ENCODE data around the gene OSBPL8.
A peak's percentile ranks its signal among the peaks of the same experiment; 100 is the strongest.

The OSBPL8 gene

GRCh38 chr12:76420222-76420621 lies 139.3 kb downstream of the OSBPL8 start:
- peaks cover 14% of the 10 kb centered on the region for H3K36me3 Mint-ChIP-seq (ENCODE audit: low read depth)
- H3K9me3 Mint-ChIP-seq = peaks cover 9% of the 10 kb centered on the region
- H3K4me1 Mint-ChIP-seq (ENCODE audit: low read depth) = peaks cover 13% of the 10 kb centered on the region
- H3K27ac Mint-ChIP-seq = no peak overlapping the region
- no peaks in the 10 kb centered on the region for H3K27me3 Mint-ChIP-seq (ENCODE audit: low read depth)
- H3K4me3 Mint-ChIP-seq = no peak overlapping the region

GRCh38 chr12:76417116-76417515 lies 142.5 kb downstream of the OSBPL8 start:
- Mint-ChIP-seq H3K4me3 (peak overlapping the region; percentile 12), H3K27me3 (ENCODE audit: low read depth) (no peaks in the 10 kb centered on the region), H3K36me3 (ENCODE audit: low read depth) (peaks cover 11% of the 10 kb centered on the region), H3K27ac (peak overlapping the region; percentile 17), H3K9me3 (no peaks in the 10 kb centered on the region), H3K4me1 (ENCODE audit: low read depth) (peaks cover 16% of the 10 kb centered on the region)

GRCh38 chr12:76413121-76413520 lies 146.4 kb downstream of the OSBPL8 start:
- no peak overlapping the region for H3K4me3 Mint-ChIP-seq
- H3K9me3 Mint-ChIP-seq = no peaks in the 10 kb centered on the region
- H3K27me3 Mint-ChIP-seq (ENCODE audit: low read depth) = no peaks in the 10 kb centered on the region
- peaks cover 20% of the 10 kb centered on the region for H3K4me1 Mint-ChIP-seq (ENCODE audit: low read depth)
- H3K36me3 Mint-ChIP-seq (ENCODE audit: low read depth) = peaks cover 7% of the 10 kb centered on the region
- H3K27ac Mint-ChIP-seq = no peak overlapping the region

- Mint-ChIP-seq H3K27me3 (ENCODE audit: low read depth) (no peaks in the 10 kb centered on the region), H3K36me3 (ENCODE audit: low read depth) (peaks cover 3% of the 10 kb centered on the region), H3K4me3 (no peak overlapping the region), H3K9me3 (no peaks in the 10 kb centered on the region), H3K27ac (no peak overlapping the region), H3K4me1 (ENCODE audit: low read depth) (peaks cover 9% of the 10 kb centered on the region)
Observed at GRCh38 chr12:76410781-76411180, 148.8 kb downstream of the OSBPL8 start.

GRCh38 chr12:76410371-76410770 lies 149.2 kb downstream of the OSBPL8 start:
- peaks cover 4% of the 10 kb centered on the region for H3K36me3 Mint-ChIP-seq (ENCODE audit: low read depth)
- H3K4me3 Mint-ChIP-seq = no peak overlapping the region
- H3K4me1 Mint-ChIP-seq (ENCODE audit: low read depth) = peaks cover 9% of the 10 kb centered on the region
- no peaks in the 10 kb centered on the region for H3K27me3 Mint-ChIP-seq (ENCODE audit: low read depth)
- no peaks in the 10 kb centered on the region for H3K9me3 Mint-ChIP-seq
- no peak overlapping the region for H3K27ac Mint-ChIP-seq

GRCh38 chr12:76409074-76409473 lies 150.5 kb downstream of the OSBPL8 start:
- Mint-ChIP-seq H3K36me3 (ENCODE audit: low read depth) (peaks cover 4% of the 10 kb centered on the region), H3K9me3 (no peaks in the 10 kb centered on the region), H3K4me3 (no peak overlapping the region), H3K27ac (no peak overlapping the region), H3K27me3 (ENCODE audit: low read depth) (no peaks in the 10 kb centered on the region), H3K4me1 (ENCODE audit: low read depth) (peaks cover 9% of the 10 kb centered on the region)

- H3K4me1 Mint-ChIP-seq (ENCODE audit: low read depth) = peaks cover 6% of the 10 kb centered on the region
Observed at GRCh38 chr12:76407710-76408109, 151.9 kb downstream of the OSBPL8 start.

GRCh38 chr12:76402259-76402658 lies 157.3 kb downstream of the OSBPL8 start:
- Mint-ChIP-seq H3K27me3 (ENCODE audit: low read depth) (no peaks in the 10 kb centered on the region), H3K4me1 (ENCODE audit: low read depth) (no peaks in the 10 kb centered on the region), H3K36me3 (ENCODE audit: low read depth) (peaks cover 12% of the 10 kb centered on the region), H3K27ac (no peak overlapping the region), H3K4me3 (no peak overlapping the region), H3K9me3 (no peaks in the 10 kb centered on the region)

More at GRCh38 chr12:76407710-76408109, 151.9 kb downstream of the OSBPL8 start:
- Mint-ChIP-seq H3K27me3 (ENCODE audit: low read depth) (no peaks in the 10 kb centered on the region), H3K9me3 (no peaks in the 10 kb centered on the region), H3K36me3 (ENCODE audit: low read depth) (peaks cover 1% of the 10 kb centered on the region), H3K27ac (no peak overlapping the region), H3K4me3 (no peak overlapping the region)

- H3K27ac Mint-ChIP-seq = no peak overlapping the region
- H3K27me3 Mint-ChIP-seq (ENCODE audit: low read depth) = no peaks in the 10 kb centered on the region
- no peaks in the 10 kb centered on the region for H3K4me1 Mint-ChIP-seq (ENCODE audit: low read depth)
- H3K36me3 Mint-ChIP-seq (ENCODE audit: low read depth) = peaks cover 11% of the 10 kb centered on the region
- H3K4me3 Mint-ChIP-seq = no peak overlapping the region
- H3K9me3 Mint-ChIP-seq = no peaks in the 10 kb centered on the region
Observed at GRCh38 chr12:76400136-76400535, 159.4 kb downstream of the OSBPL8 start.

- Mint-ChIP-seq H3K27ac (no peak overlapping the region), H3K4me3 (no peak overlapping the region), H3K9me3 (no peaks in the 10 kb centered on the region), H3K36me3 (ENCODE audit: low read depth) (peaks cover 13% of the 10 kb centered on the region), H3K27me3 (ENCODE audit: low read depth) (no peaks in the 10 kb centered on the region), H3K4me1 (ENCODE audit: low read depth) (no peaks in the 10 kb centered on the region)
Observed at GRCh38 chr12:76399040-76399439, 160.5 kb downstream of the OSBPL8 start.

GRCh38 chr12:76398106-76398505 lies 161.5 kb downstream of the OSBPL8 start:
- H3K4me1 Mint-ChIP-seq (ENCODE audit: low read depth) = no peaks in the 10 kb centered on the region
- no peak overlapping the region for H3K4me3 Mint-ChIP-seq
- peaks cover 13% of the 10 kb centered on the region for H3K36me3 Mint-ChIP-seq (ENCODE audit: low read depth)
- no peaks in the 10 kb centered on the region for H3K27me3 Mint-ChIP-seq (ENCODE audit: low read depth)
- no peak overlapping the region for H3K27ac Mint-ChIP-seq
- no peaks in the 10 kb centered on the region for H3K9me3 Mint-ChIP-seq

GRCh38 chr12:76391461-76391860 lies 168.1 kb downstream of the OSBPL8 start:
- H3K36me3 Mint-ChIP-seq (ENCODE audit: low read depth) = peaks cover 37% of the 10 kb centered on the region
- H3K4me3 Mint-ChIP-seq = no peak overlapping the region
- no peaks in the 10 kb centered on the region for H3K27me3 Mint-ChIP-seq (ENCODE audit: low read depth)
- H3K4me1 Mint-ChIP-seq (ENCODE audit: low read depth) = peaks cover 8% of the 10 kb centered on the region
- no peak overlapping the region for H3K27ac Mint-ChIP-seq
- H3K9me3 Mint-ChIP-seq = no peaks in the 10 kb centered on the region

GRCh38 chr12:76387614-76388013 lies 172.0 kb downstream of the OSBPL8 start:
- H3K4me1 Mint-ChIP-seq (ENCODE audit: low read depth) = peaks cover 8% of the 10 kb centered on the region
- no peak overlapping the region for H3K27ac Mint-ChIP-seq
- no peaks in the 10 kb centered on the region for H3K9me3 Mint-ChIP-seq
- H3K36me3 Mint-ChIP-seq (ENCODE audit: low read depth) = peaks cover 47% of the 10 kb centered on the region
- H3K4me3 Mint-ChIP-seq = no peak overlapping the region
- H3K27me3 Mint-ChIP-seq (ENCODE audit: low read depth) = no peaks in the 10 kb centered on the region

GRCh38 chr12:76384560-76384959 lies 175.0 kb downstream of the OSBPL8 start:
- Mint-ChIP-seq H3K4me1 (ENCODE audit: low read depth) (no peaks in the 10 kb centered on the region), H3K9me3 (no peaks in the 10 kb centered on the region), H3K4me3 (no peak overlapping the region), H3K27me3 (ENCODE audit: low read depth) (no peaks in the 10 kb centered on the region), H3K27ac (no peak overlapping the region), H3K36me3 (ENCODE audit: low read depth) (peaks cover 33% of the 10 kb centered on the region)

- H3K9me3 Mint-ChIP-seq = no peaks in the 10 kb centered on the region
- no peaks in the 10 kb centered on the region for H3K27me3 Mint-ChIP-seq (ENCODE audit: low read depth)
- no peaks in the 10 kb centered on the region for H3K4me1 Mint-ChIP-seq (ENCODE audit: low read depth)
- H3K36me3 Mint-ChIP-seq (ENCODE audit: low read depth) = peaks cover 28% of the 10 kb centered on the region
- H3K27ac Mint-ChIP-seq = no peak overlapping the region
- H3K4me3 Mint-ChIP-seq = no peak overlapping the region
Observed at GRCh38 chr12:76383988-76384387, 175.6 kb downstream of the OSBPL8 start.

GRCh38 chr12:76379261-76379660 lies 180.3 kb downstream of the OSBPL8 start:
- no peak overlapping the region for H3K4me3 Mint-ChIP-seq
- peaks cover 5% of the 10 kb centered on the region for H3K4me1 Mint-ChIP-seq (ENCODE audit: low read depth)
- H3K9me3 Mint-ChIP-seq = no peaks in the 10 kb centered on the region
- H3K27me3 Mint-ChIP-seq (ENCODE audit: low read depth) = no peaks in the 10 kb centered on the region
- H3K36me3 Mint-ChIP-seq (ENCODE audit: low read depth) = peaks cover 28% of the 10 kb centered on the region
- no peak overlapping the region for H3K27ac Mint-ChIP-seq
